Astrocyte (in vitro differentiated cells and primary cell): ENCODE results near the gene UGT1A5. TPM values are rescaled to one million over a fixed set of nuclear protein-coding genes. Genes with fewer than 3 reads are reported as not detected.

Experiments used
- DNase-seq: peaks from one replicate; pipeline ENCODE4 v3.0.0-alpha.2; 2010; ENCODE audit warnings: low read depth
- FAIRE-seq: peaks from 2 replicates; lab custom pipeline; 2011; peaks lifted over from hg19 to GRCh38; lab: Jason Lieb, UNC
- H2AFZ ChIP-seq: 2 replicates; pipeline ENCODE4 v1.6.0; 2012; ENCODE audit warnings: low read depth, low read length, inconsistent platforms
- H3K27ac ChIP-seq: 2 replicates; pipeline ENCODE4 v1.5.1; 2011; ENCODE audit warnings: low read depth, low read length, inconsistent platforms
- H3K27me3 ChIP-seq: 2 replicates; pipeline ENCODE4 v1.6.0; 2011; ENCODE audit warnings: low read length, inconsistent platforms; ENCODE audit not compliant: insufficient read depth
- H3K36me3 ChIP-seq: 2 replicates; pipeline ENCODE4 v1.5.1; 2011; ENCODE audit warnings: low read length, inconsistent platforms; ENCODE audit not compliant: insufficient read depth
- H3K4me1 ChIP-seq: 2 replicates; pipeline ENCODE4 v1.5.1; 2011; ENCODE audit warnings: low read length, inconsistent platforms; ENCODE audit not compliant: insufficient read depth
- H3K4me2 ChIP-seq: 2 replicates; pipeline ENCODE4 v1.6.0; 2012; ENCODE audit warnings: low read length, inconsistent platforms
- H3K4me3 ChIP-seq: 2 replicates; pipeline ENCODE4 v1.5.1; 2011; ENCODE audit warnings: low read depth, mild to moderate bottlenecking, low read length, inconsistent platforms; ENCODE audit not compliant: insufficient read depth
- H3K79me2 ChIP-seq: 2 replicates; pipeline ENCODE4 v1.6.0; 2012; ENCODE audit warnings: mild to moderate bottlenecking, low read length, inconsistent platforms; ENCODE audit not compliant: insufficient read depth
- H3K9ac ChIP-seq: 2 replicates; pipeline ENCODE4 v1.6.0; 2012; ENCODE audit warnings: mild to moderate bottlenecking, low read length, inconsistent platforms
- H3K9me3 ChIP-seq: 2 replicates; pipeline ENCODE4 v1.5.1; 2012; ENCODE audit warnings: low read depth, mild to moderate bottlenecking, low read length, inconsistent platforms; ENCODE audit not compliant: insufficient read depth
- H4K20me1 ChIP-seq: 2 replicates; pipeline ENCODE4 v1.6.0; 2012; ENCODE audit warnings: low read length, inconsistent platforms; ENCODE audit not compliant: insufficient read depth
- H3K27ac Mint-ChIP-seq: one replicate; pipeline ENCODE4 v1.8.0; 2021; ENCODE audit warnings: mild to moderate bottlenecking, mixed read lengths; ENCODE audit not compliant: unreplicated experiment
- H3K27me3 Mint-ChIP-seq: one replicate; pipeline ENCODE4 v1.8.0; 2021; ENCODE audit warnings: low read depth, mixed read lengths; ENCODE audit not compliant: unreplicated experiment
- H3K36me3 Mint-ChIP-seq: one replicate; pipeline ENCODE4 v1.8.0; 2021; ENCODE audit warnings: low read depth, mixed read lengths; ENCODE audit not compliant: unreplicated experiment
- H3K4me1 Mint-ChIP-seq: one replicate; pipeline ENCODE4 v1.8.0; 2021; ENCODE audit warnings: low read depth, mixed read lengths; ENCODE audit not compliant: unreplicated experiment
- H3K4me3 Mint-ChIP-seq: one replicate; pipeline ENCODE4 v1.8.0; 2021; ENCODE audit warnings: mild to moderate bottlenecking, moderate library complexity, mixed read lengths; ENCODE audit not compliant: unreplicated experiment
- H3K9me3 Mint-ChIP-seq: one replicate; pipeline ENCODE4 v1.8.0; 2021; ENCODE audit warnings: mild to moderate bottlenecking, mixed read lengths; ENCODE audit not compliant: unreplicated experiment
- EZH2 ChIP-seq: IDR thresholded peaks from 2 replicates; pipeline ENCODE4 v1.6.1; 2012; ENCODE audit warnings: mild to moderate bottlenecking, low read length, inconsistent platforms; ENCODE audit not compliant: insufficient read depth
- total RNA-seq: library from RNA; stranded (reverse); gene quantifications from 2 replicates; pipeline ENCODE4 v1.2.1, GENCODE V29; 2021
- TF ChIP-seq, protein P1 (sequence below): IDR thresholded peaks from 2 replicates; pipeline ENCODE4 v1.5.1; 2011; ENCODE audit warnings: low read depth, mild to moderate bottlenecking, inconsistent platforms, low read length, moderate library complexity; ENCODE audit not compliant: insufficient read depth

The UGT1A5 gene
- total RNA-seq, 1 donor from 2014 or later: not detected

DNA sequence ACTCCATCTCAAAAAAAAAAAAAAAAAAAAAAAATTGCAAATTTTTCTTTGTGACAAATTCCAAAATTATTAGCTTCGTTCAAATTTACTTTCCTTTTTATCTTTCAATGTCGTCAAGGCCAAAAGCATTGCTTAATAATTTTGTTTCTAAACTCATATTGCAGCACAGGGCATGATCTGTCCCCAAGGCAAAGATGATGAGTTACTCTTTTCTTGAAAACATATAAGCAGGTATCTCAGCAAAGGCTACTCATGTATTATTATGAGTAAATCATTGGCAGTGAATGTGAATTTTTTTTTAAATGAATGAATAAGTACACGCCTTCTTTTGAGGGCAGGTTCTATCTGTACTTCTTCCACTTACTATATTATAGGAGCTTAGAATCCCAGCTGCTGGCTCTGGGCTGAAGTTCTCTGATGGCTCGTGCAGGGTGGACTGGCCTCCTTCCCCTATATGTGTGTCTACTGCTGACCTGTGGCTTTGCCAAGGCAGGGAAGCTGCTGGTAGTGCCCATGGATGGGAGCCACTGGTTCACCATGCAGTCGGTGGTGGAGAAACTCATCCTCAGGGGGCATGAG, 31.1 kb upstream of the UGT1A5 start, which contains the start of gene UGT1A7:
Gene UGT1A7, plus strand, starts transcription at position 381 of the 579 bp plus-strand sequence. Its CDS starts 37 bp downstream, at position 418.
- H3K9me3 Mint-ChIP-seq: no peaks in the 10 kb centered on the region

DNA sequence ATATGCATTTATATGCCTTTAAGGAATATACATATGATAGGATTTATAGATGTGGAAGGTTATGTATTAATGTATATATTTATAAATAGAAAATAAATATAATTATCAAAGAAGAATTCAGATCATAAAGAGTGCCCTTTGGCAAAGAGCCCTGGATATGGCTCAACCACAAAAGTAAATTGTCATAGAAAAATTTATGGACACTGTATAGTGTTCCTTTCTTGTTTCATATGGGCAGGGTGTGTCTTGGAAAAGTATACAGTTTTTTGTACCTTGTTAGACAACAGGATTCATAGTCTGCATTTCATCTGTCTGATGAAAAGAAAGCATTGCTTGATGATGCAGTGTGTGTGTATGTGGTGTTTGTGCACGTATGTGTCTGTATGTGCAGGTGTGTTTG, 28.1 kb upstream of the UGT1A5 start:
- H3K27ac Mint-ChIP-seq: no peak overlapping the region

More for the DNA sequence above, 31.1 kb upstream of the UGT1A5 start, which contains the start of gene UGT1A7:
- Histone ChIP-seq H3K9me3 (no peaks in the 10 kb centered on the region), H3K9ac (no peak within 1 kb of the TSS), H3K4me2 (no peak within 1 kb of the TSS), H4K20me1 (no peaks in the 10 kb centered on the region), H3K4me1 (peaks cover under 1% of the 10 kb centered on the region), H3K4me3 (no peak within 1 kb of the TSS), H3K79me2 (no peaks in the 10 kb centered on the region), H3K36me3 (no peaks in the 10 kb centered on the region), H3K27ac (no peak within 1 kb of the TSS), H3K27me3 (no peaks in the 10 kb centered on the region), H2AFZ (no peak within 1 kb of the TSS)
- H3K27ac Mint-ChIP-seq: no peak within 1 kb of the TSS
- TF ChIP-seq, protein P1, sequence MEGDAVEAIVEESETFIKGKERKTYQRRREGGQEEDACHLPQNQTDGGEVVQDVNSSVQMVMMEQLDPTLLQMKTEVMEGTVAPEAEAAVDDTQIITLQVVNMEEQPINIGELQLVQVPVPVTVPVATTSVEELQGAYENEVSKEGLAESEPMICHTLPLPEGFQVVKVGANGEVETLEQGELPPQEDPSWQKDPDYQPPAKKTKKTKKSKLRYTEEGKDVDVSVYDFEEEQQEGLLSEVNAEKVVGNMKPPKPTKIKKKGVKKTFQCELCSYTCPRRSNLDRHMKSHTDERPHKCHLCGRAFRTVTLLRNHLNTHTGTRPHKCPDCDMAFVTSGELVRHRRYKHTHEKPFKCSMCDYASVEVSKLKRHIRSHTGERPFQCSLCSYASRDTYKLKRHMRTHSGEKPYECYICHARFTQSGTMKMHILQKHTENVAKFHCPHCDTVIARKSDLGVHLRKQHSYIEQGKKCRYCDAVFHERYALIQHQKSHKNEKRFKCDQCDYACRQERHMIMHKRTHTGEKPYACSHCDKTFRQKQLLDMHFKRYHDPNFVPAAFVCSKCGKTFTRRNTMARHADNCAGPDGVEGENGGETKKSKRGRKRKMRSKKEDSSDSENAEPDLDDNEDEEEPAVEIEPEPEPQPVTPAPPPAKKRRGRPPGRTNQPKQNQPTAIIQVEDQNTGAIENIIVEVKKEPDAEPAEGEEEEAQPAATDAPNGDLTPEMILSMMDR: no peak
- no peak for TF ChIP-seq EZH2
- no peak within 1 kb of the TSS for H3K4me3 Mint-ChIP-seq
- no peaks in the 10 kb centered on the region for H3K36me3 Mint-ChIP-seq
- FAIRE-seq (no peak), DNase-seq (no peak)
- H3K4me1 Mint-ChIP-seq: no peaks in the 10 kb centered on the region
- peaks cover 3% of the 10 kb centered on the region for H3K27me3 Mint-ChIP-seq

DNA sequence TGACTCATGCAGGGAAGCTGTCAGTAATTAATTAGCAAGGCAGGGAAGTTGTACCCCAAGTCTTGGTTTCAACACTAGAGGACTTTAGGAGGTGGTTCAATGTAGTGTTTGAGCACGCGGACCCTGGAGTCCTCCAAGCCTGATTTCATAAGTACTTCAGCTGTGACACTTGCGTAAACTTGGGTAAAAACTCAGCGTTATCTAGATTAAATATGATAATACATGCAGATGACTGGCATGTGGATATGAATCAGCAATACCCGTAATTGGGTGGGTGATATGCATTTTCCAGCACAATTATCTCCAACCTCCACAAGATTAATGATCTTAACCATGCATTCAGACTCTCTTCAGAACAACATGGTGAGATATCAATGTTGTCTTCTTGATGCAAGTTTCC, 25.8 kb upstream of the UGT1A5 start:
- Histone ChIP-seq H3K4me2 (no peak overlapping the region), H3K9ac (no peak overlapping the region), H2AFZ (no peak overlapping the region), H3K4me1 (no peaks in the 10 kb centered on the region), H3K27ac (no peak overlapping the region), H3K9me3 (no peaks in the 10 kb centered on the region), H3K4me3 (no peak overlapping the region), H4K20me1 (no peaks in the 10 kb centered on the region), H3K79me2 (no peaks in the 10 kb centered on the region), H3K36me3 (no peaks in the 10 kb centered on the region), H3K27me3 (peaks cover 2% of the 10 kb centered on the region)
- Mint-ChIP-seq H3K4me1 (no peaks in the 10 kb centered on the region), H3K4me3 (no peak overlapping the region), H3K27ac (no peak overlapping the region), H3K36me3 (no peaks in the 10 kb centered on the region), H3K9me3 (peaks cover 2% of the 10 kb centered on the region), H3K27me3 (peaks cover 2% of the 10 kb centered on the region)
- DNase-seq (peak; percentile 41), FAIRE-seq (no peak)
- TF ChIP-seq, protein P1: no peak
- TF ChIP-seq EZH2: no peak

More for the DNA sequence above, 28.1 kb upstream of the UGT1A5 start:
- H3K4me1 Mint-ChIP-seq: no peaks in the 10 kb centered on the region
- FAIRE-seq: no peak
- no peaks in the 10 kb centered on the region for H3K27me3 Mint-ChIP-seq
- no peak overlapping the region for H3K27ac ChIP-seq
- H3K9ac ChIP-seq: no peak overlapping the region
- H3K4me2 ChIP-seq: no peak overlapping the region
- DNase-seq: no peak
- H3K4me3 ChIP-seq: no peak overlapping the region
- no peak for TF ChIP-seq EZH2
- no peaks in the 10 kb centered on the region for H3K79me2 ChIP-seq
- H3K9me3 Mint-ChIP-seq: peaks cover 2% of the 10 kb centered on the region
- no peaks in the 10 kb centered on the region for H3K36me3 ChIP-seq
- no peak overlapping the region for H2AFZ ChIP-seq
- H3K9me3 ChIP-seq: no peaks in the 10 kb centered on the region
- H3K4me1 ChIP-seq: no peaks in the 10 kb centered on the region
- no peak overlapping the region for H3K4me3 Mint-ChIP-seq
- peaks cover 2% of the 10 kb centered on the region for H3K27me3 ChIP-seq
- H3K36me3 Mint-ChIP-seq: no peaks in the 10 kb centered on the region
- H4K20me1 ChIP-seq: no peaks in the 10 kb centered on the region
